Measurements from ENCODE around the gene ZNF554. TPM values are rescaled to one million over a fixed set of nuclear protein-coding genes. Genes with fewer than 3 reads are reported as not detected.

Gene ZNF554
- total RNA-seq, 1 donor from 2014 or later, result 1.1 TPM

DNA sequence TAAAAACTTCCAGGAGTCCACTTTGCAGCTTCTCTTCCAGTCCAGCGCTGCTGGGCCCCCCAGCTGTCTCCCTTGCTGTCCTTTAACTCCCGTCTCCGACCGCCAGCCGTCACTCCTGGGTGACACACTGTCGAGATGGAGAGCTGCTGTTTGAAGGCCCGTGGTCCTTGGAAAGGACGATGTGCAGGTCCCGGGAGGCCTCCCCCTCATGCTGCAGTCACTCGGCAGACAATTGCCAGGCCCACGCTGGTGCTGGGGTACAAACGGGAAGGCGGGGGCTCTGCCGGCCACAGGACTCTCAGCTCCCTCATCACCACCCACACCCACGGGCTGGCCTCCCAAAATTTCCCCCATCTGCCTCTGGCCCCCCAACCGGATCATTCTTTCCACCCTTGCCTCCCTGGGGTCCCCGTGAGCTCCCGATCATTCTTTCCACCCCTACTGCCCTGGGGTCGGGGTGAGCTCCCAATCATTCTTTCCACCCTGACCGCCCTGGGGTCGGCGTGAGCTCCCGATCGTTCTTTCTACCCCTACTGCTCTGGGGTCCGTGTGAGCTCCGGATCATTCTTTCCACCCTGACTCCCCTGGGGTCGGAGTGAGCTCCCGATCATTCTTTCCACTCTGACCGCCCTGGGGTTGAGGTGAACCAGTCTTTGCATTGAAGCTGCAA lies 16.0 kb upstream of the ZNF554 start:
- Histone ChIP-seq H3K4me3 (no peak overlapping the region), H3K27ac (no peak overlapping the region), H3K36me3 (peaks cover 33 to 52% of the 10 kb centered on the region in 2 donors), H3K4me1 (no peaks in the 10 kb centered on the region), H3K9me3 (no peaks in the 10 kb centered on the region), H3K27me3 (no peaks in the 10 kb centered on the region)
- intact Hi-C loops (cut with DNase I), result no loop called here
- TF ChIP-seq, protein P1, sequence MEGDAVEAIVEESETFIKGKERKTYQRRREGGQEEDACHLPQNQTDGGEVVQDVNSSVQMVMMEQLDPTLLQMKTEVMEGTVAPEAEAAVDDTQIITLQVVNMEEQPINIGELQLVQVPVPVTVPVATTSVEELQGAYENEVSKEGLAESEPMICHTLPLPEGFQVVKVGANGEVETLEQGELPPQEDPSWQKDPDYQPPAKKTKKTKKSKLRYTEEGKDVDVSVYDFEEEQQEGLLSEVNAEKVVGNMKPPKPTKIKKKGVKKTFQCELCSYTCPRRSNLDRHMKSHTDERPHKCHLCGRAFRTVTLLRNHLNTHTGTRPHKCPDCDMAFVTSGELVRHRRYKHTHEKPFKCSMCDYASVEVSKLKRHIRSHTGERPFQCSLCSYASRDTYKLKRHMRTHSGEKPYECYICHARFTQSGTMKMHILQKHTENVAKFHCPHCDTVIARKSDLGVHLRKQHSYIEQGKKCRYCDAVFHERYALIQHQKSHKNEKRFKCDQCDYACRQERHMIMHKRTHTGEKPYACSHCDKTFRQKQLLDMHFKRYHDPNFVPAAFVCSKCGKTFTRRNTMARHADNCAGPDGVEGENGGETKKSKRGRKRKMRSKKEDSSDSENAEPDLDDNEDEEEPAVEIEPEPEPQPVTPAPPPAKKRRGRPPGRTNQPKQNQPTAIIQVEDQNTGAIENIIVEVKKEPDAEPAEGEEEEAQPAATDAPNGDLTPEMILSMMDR (IDR thresholded peaks at IDR 0.05), result no peak
- DNase-seq (ENCODE audit: low spot score in 2 of 2), result no peak

DNA sequence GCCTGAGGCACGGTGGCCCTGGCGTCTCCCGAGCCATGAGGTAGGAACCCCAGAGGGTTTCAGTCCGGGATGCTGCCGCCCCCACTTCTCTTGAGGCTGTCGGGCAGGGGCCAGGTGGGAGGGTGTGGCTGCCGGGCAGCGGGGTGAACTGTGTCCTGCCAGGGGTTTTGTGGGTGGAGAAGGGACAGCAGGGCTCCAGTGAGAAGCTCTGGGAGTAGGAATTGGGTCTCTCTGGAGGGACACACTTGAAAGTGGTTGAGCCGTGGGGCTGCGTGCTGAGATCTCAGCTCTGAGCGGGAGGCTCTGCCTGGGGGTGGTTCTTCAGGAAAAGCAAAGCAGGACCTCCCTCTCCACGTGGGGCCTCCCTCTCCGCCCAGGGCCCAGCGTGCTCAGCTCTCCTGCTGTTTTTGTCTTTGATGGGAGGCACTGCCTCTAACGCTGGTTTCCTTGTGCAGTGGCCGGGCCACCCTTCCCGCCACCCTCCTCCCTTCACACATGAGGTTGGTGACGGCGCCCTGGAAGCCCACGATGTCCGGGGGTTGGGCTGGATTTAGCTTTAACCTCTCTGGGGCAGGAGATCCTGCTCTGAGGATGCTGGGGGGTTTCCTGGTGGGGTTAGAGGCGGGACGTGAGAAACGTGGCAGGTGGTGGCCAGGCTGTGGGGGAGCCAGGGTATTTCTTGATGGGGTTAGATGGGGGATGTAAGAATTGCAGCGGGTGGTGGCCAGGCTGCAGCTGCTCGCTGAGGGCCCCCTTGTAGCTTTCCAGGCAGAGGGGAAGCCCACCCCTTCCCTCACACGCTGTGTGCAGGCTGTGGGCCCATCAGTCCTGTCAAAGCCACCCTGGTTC lies 15.3 kb upstream of the ZNF554 start:
- Histone ChIP-seq H3K4me3 (no peak overlapping the region), H3K4me1 (no peaks in the 10 kb centered on the region), H3K36me3 (peaks cover 35 to 58% of the 10 kb centered on the region in 2 donors), H3K9me3 (no peaks in the 10 kb centered on the region), H3K27ac (no peak overlapping the region), H3K27me3 (no peaks in the 10 kb centered on the region)
- TF ChIP-seq, protein P1 (IDR thresholded peaks at IDR 0.05), result no peak
- no peak for DNase-seq (ENCODE audit: low spot score in 2 of 2)
- intact Hi-C loops (cut with DNase I), result no loop called here

DNA sequence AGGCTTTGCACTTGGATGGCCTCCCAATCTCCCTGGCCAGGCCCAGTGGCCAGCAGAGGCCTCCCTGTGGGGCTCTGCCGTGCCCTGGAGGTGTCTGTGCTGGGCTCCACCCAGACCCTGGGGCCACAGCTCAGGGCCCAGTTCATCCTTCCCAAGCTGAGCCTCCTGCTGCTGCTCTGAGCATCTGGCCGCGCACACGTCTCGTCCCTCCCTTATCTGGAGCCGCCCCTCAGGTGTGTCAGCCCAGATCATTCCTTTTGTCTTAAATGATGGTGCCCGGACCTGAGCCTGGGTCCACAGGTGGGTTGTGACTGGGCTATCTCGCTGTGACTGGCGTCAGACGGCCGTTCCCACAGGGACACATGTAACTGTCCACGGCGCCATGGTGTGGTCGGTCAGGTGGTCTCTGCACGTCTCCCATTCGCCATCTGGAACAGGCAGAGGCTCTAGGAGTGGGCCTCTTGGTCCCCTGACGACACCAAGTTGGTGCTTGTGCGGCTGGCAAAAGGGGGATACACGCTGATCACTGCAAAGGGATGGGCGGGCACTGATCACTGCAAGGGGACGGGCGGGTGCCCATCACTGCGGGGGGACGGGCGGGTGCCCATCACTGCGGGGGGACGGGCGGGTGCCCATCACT lies 14.3 kb upstream of the ZNF554 start:
- H3K4me3 ChIP-seq, result no peak overlapping the region
- no peaks in the 10 kb centered on the region for H3K9me3 ChIP-seq
- no peak for DNase-seq (ENCODE audit: low spot score in 2 of 2)
- no peak overlapping the region for H3K27ac ChIP-seq
- no peaks in the 10 kb centered on the region for H3K27me3 ChIP-seq
- H3K36me3 ChIP-seq, result peaks cover 37 to 65% of the 10 kb centered on the region in 2 donors
- no peaks in the 10 kb centered on the region for H3K4me1 ChIP-seq
- intact Hi-C loops (cut with DNase I), result no loop called here
- TF ChIP-seq, protein P1 (IDR thresholded peaks at IDR 0.05), result no peak

DNA sequence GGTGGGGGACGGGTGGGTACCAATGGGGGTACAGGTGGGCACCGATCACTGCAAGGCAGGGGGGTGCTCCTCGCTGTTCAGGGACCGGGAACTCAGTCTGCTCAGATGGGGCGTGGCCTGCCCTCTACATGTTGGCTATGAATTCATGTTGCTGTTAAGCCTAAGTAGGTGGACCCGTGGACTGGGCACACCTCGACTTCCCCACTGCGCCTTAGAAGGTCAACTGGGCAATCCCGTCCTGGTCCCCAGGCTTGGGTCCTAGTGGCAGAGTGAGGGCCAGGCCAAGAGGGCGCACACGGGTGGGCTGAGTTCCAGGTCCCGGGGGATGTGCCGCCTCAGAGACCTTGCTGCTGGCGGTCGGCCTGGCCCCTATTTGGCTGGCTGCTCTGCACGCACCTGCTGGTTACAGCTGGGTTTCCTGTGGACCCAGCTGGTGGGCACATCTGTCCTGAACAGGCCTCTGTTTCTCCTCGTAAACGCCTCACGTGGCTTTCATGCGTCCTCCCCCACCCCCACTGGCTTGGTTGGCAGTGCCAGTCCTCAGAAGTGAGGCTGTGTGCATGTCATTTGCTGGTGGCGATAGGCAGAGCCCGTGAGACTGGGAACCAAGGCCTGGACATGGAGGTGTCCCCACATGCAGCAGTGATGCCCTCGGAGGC lies 13.5 kb upstream of the ZNF554 start:
- Histone ChIP-seq H3K4me3 (no peak overlapping the region), H3K36me3 (peaks cover 38 to 63% of the 10 kb centered on the region in 2 donors), H3K27me3 (no peaks in the 10 kb centered on the region), H3K4me1 (no peaks in the 10 kb centered on the region), H3K9me3 (no peaks in the 10 kb centered on the region), H3K27ac (no peak overlapping the region)
- TF ChIP-seq, protein P1 (IDR thresholded peaks at IDR 0.05), result no peak
- intact Hi-C loops (cut with DNase I), result no loop called here
- no peak for DNase-seq (ENCODE audit: low spot score in 2 of 2)

DNA sequence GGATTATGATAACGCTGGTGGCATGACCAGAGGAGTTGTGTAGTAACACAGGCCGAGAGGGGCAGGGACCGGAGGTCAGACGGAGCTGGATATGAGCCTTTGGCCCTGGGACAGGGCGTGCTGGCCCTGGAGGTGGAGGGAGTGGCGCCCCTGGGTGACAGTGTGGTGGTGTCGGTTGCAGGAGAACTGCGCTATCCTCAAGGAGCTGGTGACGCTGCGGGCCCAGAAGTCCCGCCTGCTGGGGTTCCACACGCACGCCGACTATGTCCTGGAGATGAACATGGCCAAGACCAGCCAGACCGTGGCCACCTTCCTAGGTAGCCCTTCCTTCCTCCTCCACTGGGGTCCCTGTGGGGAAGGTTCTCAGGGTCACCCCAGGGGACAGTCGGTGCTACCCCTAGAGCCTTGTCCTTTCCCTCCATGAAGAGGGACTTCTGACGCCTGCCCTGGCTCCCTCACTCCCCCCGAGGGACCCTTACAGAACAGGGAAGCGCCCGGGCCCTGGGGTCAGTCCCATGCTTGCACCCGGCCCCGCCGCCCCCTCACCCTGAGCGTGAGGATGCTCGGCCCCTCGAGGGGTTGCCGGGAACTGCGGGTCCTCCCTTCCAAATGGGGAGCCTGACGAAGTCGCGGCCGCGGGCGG lies 12.8 kb upstream of the ZNF554 start:
- intact Hi-C loops (cut with DNase I), result no loop called here
- no peak for DNase-seq (ENCODE audit: low spot score in 2 of 2)
- Histone ChIP-seq H3K4me3 (no peak overlapping the region), H3K36me3 (peaks cover 38 to 58% of the 10 kb centered on the region in 2 donors), H3K9me3 (no peaks in the 10 kb centered on the region), H3K27me3 (no peaks in the 10 kb centered on the region), H3K27ac (no peak overlapping the region), H3K4me1 (no peaks in the 10 kb centered on the region)
- TF ChIP-seq, protein P1 (IDR thresholded peaks at IDR 0.05), result no peak
